ENCODE measurements around the gene MUCL1. TPM values are rescaled to one million over a fixed set of nuclear protein-coding genes. Genes with fewer than 3 reads are reported as not detected.

Gene MUCL1, protein sequence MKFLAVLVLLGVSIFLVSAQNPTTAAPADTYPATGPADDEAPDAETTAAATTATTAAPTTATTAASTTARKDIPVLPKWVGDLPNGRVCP
- total RNA-seq (2014; rRNA removed; shearing (Covaris generic)) = not detected in 2 replicates

DNA sequence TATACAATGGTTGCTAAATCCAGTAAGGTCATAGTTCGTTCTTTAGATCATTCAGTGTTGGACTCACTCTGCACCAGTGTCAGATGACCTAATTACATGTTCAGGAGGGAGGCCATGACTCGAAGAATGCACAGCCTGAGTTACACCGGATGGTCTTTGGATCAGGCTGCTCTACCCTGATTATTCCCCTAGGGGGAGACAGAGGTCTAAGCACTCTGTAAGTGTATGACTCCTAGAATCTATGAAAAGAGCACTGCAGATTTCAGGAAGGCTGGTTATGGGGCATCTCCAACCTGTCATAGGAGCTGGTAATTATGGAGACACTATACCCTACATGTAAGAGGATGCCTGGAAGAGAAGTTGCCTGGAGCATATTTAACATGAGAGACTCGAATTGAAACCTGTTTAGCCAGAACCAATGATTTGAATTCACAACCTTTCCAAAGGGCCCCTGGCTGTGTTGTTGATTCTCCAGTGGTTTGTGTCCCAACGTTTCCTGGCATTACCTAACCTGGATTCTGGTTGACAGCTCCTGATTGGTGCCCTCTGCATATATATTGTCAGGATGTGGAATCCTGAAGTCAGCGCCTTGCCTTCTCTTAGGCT, at the start of gene MUCL1:
MUCL1 (plus strand) TSS at position 584 of the 606 bp plus-strand sequence. CDS start 67 bp downstream, outside the sequence.
- Histone ChIP-seq H3K4me3 (no peak within 1 kb of the TSS), H3K27me3 (replicated peaks) (0 out of 2 replicates have a peak, but pooled peaks cover 10% of the 10 kb centered on the region), H3K36me3 (no peaks in the 10 kb centered on the region), H3K4me1 (replicated peaks) (no peaks in the 10 kb centered on the region), H3K9me3 (replicated peaks) (no peaks in the 10 kb centered on the region), H3K27ac (no peak within 1 kb of the TSS)
- peak; percentile 31 to 48 for DNase-seq (ENCODE audit: low read depth in 1 of 2, low spot score in 2 of 2)

DNA sequence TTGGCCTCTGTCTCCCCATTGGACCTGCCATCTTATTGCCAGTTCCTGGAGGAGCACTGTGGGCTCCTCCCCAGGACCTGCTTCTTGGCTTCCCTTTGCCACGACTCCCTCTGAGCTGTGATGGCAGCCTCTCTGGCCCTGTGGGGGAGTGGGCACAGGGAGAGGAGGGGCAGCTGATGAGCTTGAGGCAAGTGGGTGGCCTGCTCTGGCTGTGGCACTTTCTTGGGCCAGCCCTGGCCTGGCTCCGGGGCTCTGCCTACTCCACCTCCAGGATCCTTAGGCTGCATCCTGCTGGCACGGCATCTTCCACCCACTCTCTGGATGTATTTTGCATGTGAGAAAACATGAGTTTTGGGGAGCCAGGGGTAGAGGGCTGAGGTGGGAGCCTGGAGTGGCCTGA, 32.6 kb upstream of the MUCL1 start:
- Histone ChIP-seq H3K9me3 (replicated peaks) (no peaks in the 10 kb centered on the region), H3K27me3 (replicated peaks) (no peaks in the 10 kb centered on the region), H3K36me3 (no peaks in the 10 kb centered on the region), H3K27ac (no peak overlapping the region), H3K4me3 (no peak overlapping the region), H3K4me1 (replicated peaks) (no peaks in the 10 kb centered on the region)
- no peak for DNase-seq (ENCODE audit: low read depth in 1 of 2, low spot score in 2 of 2)

DNA sequence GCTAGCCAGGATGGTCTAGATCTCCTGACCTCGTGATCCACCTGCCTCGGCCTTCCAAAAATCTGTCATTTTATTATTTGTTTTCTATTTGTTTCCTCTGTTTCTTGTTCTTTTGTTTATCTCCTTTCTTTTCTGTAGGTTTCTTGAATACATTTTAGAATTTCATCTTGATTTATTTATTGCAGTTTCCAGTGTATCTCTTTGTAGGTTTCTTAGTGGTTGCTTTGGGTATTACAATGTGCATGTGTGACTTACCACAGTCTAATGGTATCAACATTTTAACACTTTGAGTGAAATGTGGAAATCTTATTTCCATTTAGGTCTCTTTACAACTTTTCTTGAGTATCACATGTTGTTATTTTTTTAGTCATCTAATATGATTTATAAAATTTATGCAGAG, 29.9 kb upstream of the MUCL1 start:
- Histone ChIP-seq H3K27ac (no peak overlapping the region), H3K4me3 (no peak overlapping the region), H3K4me1 (replicated peaks) (no peaks in the 10 kb centered on the region), H3K27me3 (replicated peaks) (no peaks in the 10 kb centered on the region), H3K36me3 (no peaks in the 10 kb centered on the region), H3K9me3 (replicated peaks) (no peaks in the 10 kb centered on the region)
- no peak for DNase-seq (ENCODE audit: low read depth in 1 of 2, low spot score in 2 of 2)

DNA sequence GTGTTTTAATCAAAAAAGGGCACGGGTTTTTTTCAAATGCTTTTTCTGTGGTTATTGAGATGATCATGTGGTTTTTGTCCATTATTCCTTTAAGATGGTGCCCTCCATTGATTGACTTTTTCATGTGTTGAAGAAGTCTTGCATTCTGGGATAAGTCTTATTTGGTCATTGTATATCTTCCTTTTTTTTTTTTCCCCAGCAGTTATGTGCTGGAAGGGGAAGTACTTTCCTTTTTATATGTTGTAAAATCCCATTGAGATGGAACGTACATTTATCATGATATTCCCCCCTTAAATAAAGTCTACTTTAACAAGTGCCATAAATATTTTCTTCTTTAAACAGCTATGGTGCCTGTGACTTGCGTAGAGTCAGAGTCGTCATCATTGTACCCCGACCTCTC, 24.8 kb upstream of the MUCL1 start:
- DNase-seq (ENCODE audit: low read depth in 1 of 2, low spot score in 2 of 2) = no peak
- no peaks in the 10 kb centered on the region for H3K36me3 ChIP-seq
- H3K27ac ChIP-seq = no peak overlapping the region
- H3K9me3 ChIP-seq (replicated peaks) = no peaks in the 10 kb centered on the region
- H3K4me3 ChIP-seq = no peak overlapping the region
- H3K27me3 ChIP-seq (replicated peaks) = no peaks in the 10 kb centered on the region
- H3K4me1 ChIP-seq (replicated peaks) = no peaks in the 10 kb centered on the region

DNA sequence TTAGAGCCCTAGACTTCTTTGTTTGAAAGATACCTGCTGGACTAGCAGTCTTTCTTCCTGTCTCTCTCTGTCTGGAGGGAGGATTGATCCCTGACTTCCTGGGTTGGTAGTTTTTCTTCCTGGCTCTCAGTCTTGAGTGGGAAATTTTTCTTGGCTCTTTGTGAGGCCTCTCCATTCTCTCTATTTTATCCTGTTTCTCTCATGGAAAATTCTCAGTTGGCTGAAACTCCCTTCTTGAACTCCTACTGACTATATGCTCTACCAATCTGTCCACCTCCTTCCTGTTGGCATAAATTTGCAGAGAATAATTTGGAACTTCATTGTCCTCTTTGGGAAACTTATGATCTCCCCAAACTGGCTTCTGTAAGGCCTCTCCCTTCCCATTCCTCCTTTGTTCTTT, 24.1 kb upstream of the MUCL1 start:
- Histone ChIP-seq H3K9me3 (replicated peaks) (no peaks in the 10 kb centered on the region), H3K4me3 (no peak overlapping the region), H3K27me3 (replicated peaks) (no peaks in the 10 kb centered on the region), H3K4me1 (replicated peaks) (no peaks in the 10 kb centered on the region), H3K27ac (no peak overlapping the region), H3K36me3 (no peaks in the 10 kb centered on the region)
- no peak for DNase-seq (ENCODE audit: low read depth in 1 of 2, low spot score in 2 of 2)

DNA sequence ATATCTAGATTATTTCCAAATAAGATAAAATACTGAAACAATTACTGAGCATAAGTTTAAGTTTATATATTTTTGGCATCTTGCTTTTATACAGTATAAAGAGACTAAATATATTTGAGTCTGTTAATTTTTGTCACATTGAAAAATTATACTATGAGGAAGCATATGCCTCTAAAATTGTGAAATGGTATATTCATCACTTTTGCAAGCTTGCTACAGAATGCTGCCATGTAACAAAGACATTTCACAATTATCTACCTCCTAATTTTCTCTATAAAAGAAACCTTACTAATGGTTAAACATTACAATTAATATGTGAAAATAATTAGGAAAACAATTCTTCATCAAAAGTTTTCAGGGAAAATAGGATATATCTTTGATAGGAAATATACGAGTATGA, 22.7 kb upstream of the MUCL1 start:
- no peaks in the 10 kb centered on the region for H3K4me1 ChIP-seq (replicated peaks)
- H3K4me3 ChIP-seq = no peak overlapping the region
- no peaks in the 10 kb centered on the region for H3K27me3 ChIP-seq (replicated peaks)
- H3K27ac ChIP-seq = no peak overlapping the region
- H3K9me3 ChIP-seq (replicated peaks) = no peaks in the 10 kb centered on the region
- H3K36me3 ChIP-seq = no peaks in the 10 kb centered on the region
- DNase-seq (ENCODE audit: low read depth in 1 of 2, low spot score in 2 of 2) = no peak

GRCh38 chr12:54840244-54840865, 14.0 kb upstream of the MUCL1 start:
- Histone ChIP-seq H3K27ac (no peak overlapping the region), H3K27me3 (replicated peaks) (0 out of 2 replicates have a peak, but pooled peaks cover 3% of the 10 kb centered on the region), H3K4me3 (no peak overlapping the region), H3K9me3 (replicated peaks) (no peaks in the 10 kb centered on the region), H3K36me3 (no peaks in the 10 kb centered on the region), H3K4me1 (replicated peaks) (no peaks in the 10 kb centered on the region)
- DNase-seq (ENCODE audit: low read depth in 1 of 2, low spot score in 2 of 2) = no peak

DNA sequence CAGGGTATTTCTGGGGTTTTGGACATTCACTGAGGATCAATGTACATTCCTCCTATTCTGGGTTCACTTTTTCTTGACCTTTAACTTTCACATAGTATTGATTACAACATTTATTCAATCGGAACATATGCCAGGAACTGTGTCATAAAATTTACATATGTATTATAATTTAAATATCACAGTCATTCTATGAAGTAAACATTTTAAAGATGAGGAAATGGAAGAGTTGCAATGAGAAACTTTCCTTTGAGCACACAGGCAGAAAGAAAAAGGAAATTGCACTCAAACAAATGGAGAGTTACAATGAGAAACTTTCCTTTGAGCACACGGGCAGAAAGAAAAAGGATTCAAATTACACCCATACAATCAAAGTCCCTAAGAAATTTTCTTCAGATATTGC, 3.1 kb downstream of the MUCL1 start:
- Histone ChIP-seq H3K27ac (no peak overlapping the region), H3K9me3 (replicated peaks) (no peaks in the 10 kb centered on the region), H3K4me3 (no peak overlapping the region), H3K4me1 (replicated peaks) (no peaks in the 10 kb centered on the region), H3K27me3 (replicated peaks) (peaks cover 10% of the 10 kb centered on the region; the same call in 1 of the 2 replicates), H3K36me3 (no peaks in the 10 kb centered on the region)
- DNase-seq (ENCODE audit: low read depth in 1 of 2, low spot score in 2 of 2) = no peak

- peaks cover 10% of the 10 kb centered on the region; the same call in 1 of the 2 replicates for H3K27me3 ChIP-seq (replicated peaks)
- DNase-seq (ENCODE audit: low read depth in 1 of 2, low spot score in 2 of 2) = no peak
- H3K36me3 ChIP-seq = no peaks in the 10 kb centered on the region
- H3K9me3 ChIP-seq (replicated peaks) = no peaks in the 10 kb centered on the region
- no peak overlapping the region for H3K27ac ChIP-seq
- no peaks in the 10 kb centered on the region for H3K4me1 ChIP-seq (replicated peaks)
- H3K4me3 ChIP-seq = no peak overlapping the region
Measured at GRCh38 chr12:54858562-54858961, 4.2 kb downstream of the MUCL1 start.

DNA sequence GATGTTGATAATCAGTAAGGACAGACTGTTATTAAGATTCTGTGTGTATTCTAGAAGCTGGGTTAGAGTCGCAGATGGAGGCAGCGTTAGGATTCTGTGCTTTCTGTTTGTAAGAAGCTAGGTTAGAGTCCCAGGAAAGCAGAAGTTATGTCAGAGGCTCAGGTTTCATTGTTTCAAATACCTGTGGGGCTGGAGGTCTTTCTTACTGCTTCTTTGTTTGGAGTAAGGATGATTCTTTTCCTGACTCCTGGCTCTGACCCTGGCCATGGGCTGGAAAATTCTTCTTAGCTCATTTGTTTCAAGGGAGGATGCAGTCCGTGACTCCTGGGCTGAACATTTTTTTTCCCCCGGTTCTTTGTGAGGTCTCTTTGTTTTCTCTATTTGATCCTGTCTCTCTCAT, 5.2 kb downstream of the MUCL1 start:
- Histone ChIP-seq H3K27me3 (replicated peaks) (peaks cover 10% of the 10 kb centered on the region; the same call in 1 of the 2 replicates), H3K27ac (no peak overlapping the region), H3K4me3 (no peak overlapping the region), H3K4me1 (replicated peaks) (no peaks in the 10 kb centered on the region), H3K36me3 (no peaks in the 10 kb centered on the region), H3K9me3 (replicated peaks) (no peaks in the 10 kb centered on the region)
- DNase-seq (ENCODE audit: low read depth in 1 of 2, low spot score in 2 of 2) = no peak

DNA sequence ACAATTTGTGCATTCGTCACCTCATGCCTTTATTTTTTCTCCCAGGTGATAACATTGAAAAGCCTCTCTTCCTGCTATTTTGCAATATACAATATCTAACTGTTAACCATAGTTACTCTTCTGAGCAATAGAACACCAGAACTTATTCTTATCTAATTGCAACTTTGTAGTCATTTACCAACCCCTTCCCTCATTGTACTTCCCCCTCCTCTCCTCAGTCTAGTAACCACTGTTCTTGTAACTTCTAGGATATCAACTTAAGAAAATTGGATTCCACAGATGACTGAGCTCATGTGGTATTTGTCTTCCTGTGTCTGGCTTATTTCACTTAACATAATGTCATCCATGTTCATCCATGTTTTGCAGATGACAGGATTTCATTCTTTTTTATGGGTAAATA, 7.6 kb downstream of the MUCL1 start:
- DNase-seq (ENCODE audit: low read depth in 1 of 2, low spot score in 2 of 2) = no peak
- H3K4me3 ChIP-seq = no peak overlapping the region
- no peaks in the 10 kb centered on the region for H3K9me3 ChIP-seq (replicated peaks)
- peaks cover 6% of the 10 kb centered on the region; the same call in 1 of the 2 replicates for H3K27me3 ChIP-seq (replicated peaks)
- H3K27ac ChIP-seq = no peak overlapping the region
- H3K4me1 ChIP-seq (replicated peaks) = no peaks in the 10 kb centered on the region
- no peaks in the 10 kb centered on the region for H3K36me3 ChIP-seq

- H3K4me3 ChIP-seq = no peak overlapping the region
- no peaks in the 10 kb centered on the region for H3K4me1 ChIP-seq (replicated peaks)
- H3K27me3 ChIP-seq (replicated peaks) = no peaks in the 10 kb centered on the region; the same call in 1 of the 2 replicates
- no peaks in the 10 kb centered on the region for H3K36me3 ChIP-seq
- no peak for DNase-seq (ENCODE audit: low read depth in 1 of 2, low spot score in 2 of 2)
- no peaks in the 10 kb centered on the region for H3K9me3 ChIP-seq (replicated peaks)
- no peak overlapping the region for H3K27ac ChIP-seq
Measured at GRCh38 chr12:54863948-54864618, 9.8 kb downstream of the MUCL1 start.

DNA sequence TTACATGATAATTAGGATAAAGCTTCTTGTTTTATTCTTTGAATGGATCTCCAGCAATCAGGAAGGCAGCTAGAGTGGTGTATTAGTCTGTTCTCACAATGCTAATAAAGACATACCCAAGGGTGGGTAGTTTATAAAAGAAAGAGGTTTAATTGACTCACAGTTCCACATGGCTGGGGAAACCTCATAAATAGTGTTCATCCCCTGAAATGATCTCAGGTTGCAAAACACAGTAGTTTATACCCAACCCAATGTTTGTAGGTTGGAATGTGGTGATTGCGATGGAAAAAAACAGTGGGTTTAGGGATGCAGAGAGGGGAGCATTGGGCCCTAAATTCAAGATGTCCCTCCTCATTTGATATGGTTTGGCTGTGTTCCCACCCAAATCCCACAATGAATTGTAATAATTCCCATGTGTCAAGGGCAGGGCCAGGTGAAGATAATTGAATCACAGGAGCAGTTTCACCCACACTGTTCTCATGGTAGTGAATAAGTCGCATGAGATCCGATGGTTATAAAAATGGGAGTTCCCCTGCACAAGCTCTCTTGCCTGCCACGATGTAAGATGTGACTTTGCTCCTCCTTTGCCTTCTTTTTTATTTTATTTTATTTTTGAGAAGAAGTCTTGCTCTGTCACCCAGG, 11.5 kb downstream of the MUCL1 start:
- no peaks in the 10 kb centered on the region for H3K9me3 ChIP-seq (replicated peaks)
- no peak overlapping the region for H3K27ac ChIP-seq
- H3K27me3 ChIP-seq (replicated peaks) = no peaks in the 10 kb centered on the region; the same call in 1 of the 2 replicates
- H3K4me1 ChIP-seq (replicated peaks) = no peaks in the 10 kb centered on the region
- H3K4me3 ChIP-seq = no peak overlapping the region
- DNase-seq (ENCODE audit: low read depth in 1 of 2, low spot score in 2 of 2) = no peak
- no peaks in the 10 kb centered on the region for H3K36me3 ChIP-seq

GRCh38 chr12:54868690-54869089, 14.4 kb downstream of the MUCL1 start:
- no peaks in the 10 kb centered on the region for H3K36me3 ChIP-seq

More at GRCh38 chr12:54868690-54869089, 14.4 kb downstream of the MUCL1 start:
- Histone ChIP-seq H3K27ac (no peak overlapping the region), H3K4me3 (no peak overlapping the region), H3K9me3 (replicated peaks) (no peaks in the 10 kb centered on the region), H3K4me1 (replicated peaks) (no peaks in the 10 kb centered on the region), H3K27me3 (replicated peaks) (no peaks in the 10 kb centered on the region)
- DNase-seq (ENCODE audit: low read depth in 1 of 2, low spot score in 2 of 2) = no peak
